Fibroblast of lung (primary cell): Measurements from ENCODE around the gene TP53BP1. TPM values are rescaled to one million over a fixed set of nuclear protein-coding genes. Genes with fewer than 3 reads are reported as not detected.
"Not testable (repeated sequence)": the region's sequence is repeated elsewhere in the genome, so short reads cannot be mapped to it uniquely, and the experiment has no call there.

ENCODE experiments used
- DNase-seq, 2 donors: peaks; one replicate each; pipeline versions ENCODE4 v3.0.0 to v3.0.0-alpha.2; 2010; ENCODE audit warnings: low read depth in 2 of 2
- H2AFZ ChIP-seq: 2 replicates; pipeline ENCODE4 v1.5.1; 2012; ENCODE audit warnings: low read length, control low read depth, inconsistent platforms
- H3K27ac ChIP-seq: 2 replicates; pipeline ENCODE4 v1.5.1; 2011; ENCODE audit warnings: low read length, control low read depth; ENCODE audit not compliant: insufficient read depth
- H3K27me3 ChIP-seq: 2 replicates; pipeline ENCODE4 v1.5.1; 2011; ENCODE audit warnings: mild to moderate bottlenecking, low read length; ENCODE audit not compliant: control insufficient read depth, insufficient read depth
- H3K36me3 ChIP-seq: 2 replicates; pipeline ENCODE4 v1.5.1; 2011; ENCODE audit warnings: low read length; ENCODE audit not compliant: control insufficient read depth, insufficient read depth
- H3K4me1 ChIP-seq: 2 replicates; pipeline ENCODE4 v1.5.1; 2011; ENCODE audit warnings: low read length; ENCODE audit not compliant: control insufficient read depth, insufficient read depth; ENCODE audit errors: extremely low read depth
- H3K4me2 ChIP-seq: 2 replicates; pipeline ENCODE4 v1.5.1; 2011; ENCODE audit warnings: low read length, control low read depth; ENCODE audit not compliant: insufficient read depth; ENCODE audit errors: extremely low read depth
- H3K4me3 ChIP-seq, 4 experiments: fragments of 200-600 bp in 1 of 4; sonication (generic) in 1 of 4; replicated peaks in 1 of 4; 2 replicates each; pipeline ENCODE4 v1.5.1; 2011 to 2016; ENCODE audit warnings: low read length in 4 of 4, low read depth in 3 of 4, mild to moderate bottlenecking in 3 of 4, control low read depth in 2 of 4, inconsistent platforms in 1 of 4, mixed read lengths in 1 of 4; ENCODE audit not compliant: insufficient read depth in 1 of 4; ENCODE audit errors: control extremely low read depth in 1 of 4
- H3K79me2 ChIP-seq: 2 replicates; pipeline ENCODE4 v1.5.1; 2012; ENCODE audit warnings: mild to moderate bottlenecking, low read length, inconsistent platforms; ENCODE audit not compliant: control insufficient read depth, insufficient read depth
- H3K9ac ChIP-seq: 2 replicates; pipeline ENCODE4 v1.5.1; 2011; ENCODE audit warnings: mild to moderate bottlenecking, low read length, control low read depth; ENCODE audit not compliant: insufficient read depth
- H3K9me3 ChIP-seq: 2 replicates; pipeline ENCODE4 v1.5.1; 2012; ENCODE audit warnings: low read depth, low read length; ENCODE audit not compliant: control insufficient read depth, insufficient read depth
- H4K20me1 ChIP-seq: 2 replicates; pipeline ENCODE4 v1.5.1; 2011; ENCODE audit warnings: low read length; ENCODE audit not compliant: control insufficient read depth, insufficient read depth; ENCODE audit errors: extremely low read depth
- CTCF ChIP-seq, 2 donors: IDR thresholded peaks in 1 of 2; conservative IDR thresholded peaks in 1 of 2; 1 replicate in 1 of 2; 2 replicates in 1 of 2; pipeline ENCODE4 v1.5.1; 2011 to 2012; ENCODE audit warnings: low read length in 2 of 2, control low read depth in 1 of 2, inconsistent platforms in 1 of 2, low read depth in 1 of 2, mild to moderate bottlenecking in 1 of 2
- EZH2 ChIP-seq: IDR thresholded peaks from 2 replicates; pipeline ENCODE4 v1.5.1; 2012; ENCODE audit warnings: low read length, control low read depth, mild to moderate bottlenecking; ENCODE audit errors: missing control alignments
- polyA plus RNA-seq, 2 donors: library from polyadenylated mRNA; depleted of rRNA in 1 of 2; stranded (reverse) in 1 of 2; unstranded in 1 of 2; fragments of >200 nt; gene quantifications; 2 replicates each; pipeline ENCODE4 v1.2.1, GENCODE V29; 2011 to 2012; ENCODE audit warnings: missing spikeins in 1 of 2
- total RNA-seq: library from RNA; depleted of rRNA; stranded (reverse); fragments of >200 nt; gene quantifications from 2 replicates; pipeline ENCODE4 v1.2.1, GENCODE V29; 2014

Gene TP53BP1
- total and polyA plus RNA-seq, 2 donors (not counting 1 experiment from before 2014, with no cell fraction given): 38.8 to 132 TPM

GRCh38 chr15:43534897-43535296, 41.9 kb upstream of the TP53BP1 start:
- no peaks in the 10 kb centered on the region for H3K9me3 ChIP-seq
- H3K27ac ChIP-seq: no peak overlapping the region
- no peaks in the 10 kb centered on the region for H4K20me1 ChIP-seq
- DNase-seq: no peak
- TF ChIP-seq EZH2 (no peak), CTCF (conservative IDR thresholded peaks at IDR 0.05 in 1 of 2, IDR thresholded peaks at IDR 0.05 in 1 of 2; ENCODE audit: low read depth in 1 of 2, low read length in 2 of 2) (no peak)
- H3K36me3 ChIP-seq: peaks cover 3% of the 10 kb centered on the region
- H3K4me1 ChIP-seq: no peaks in the 10 kb centered on the region
- no peak overlapping the region for H3K4me2 ChIP-seq
- H3K27me3 ChIP-seq: no peaks in the 10 kb centered on the region
- no peaks in the 10 kb centered on the region for H3K79me2 ChIP-seq
- no peak overlapping the region for H3K4me3 ChIP-seq
- H2AFZ ChIP-seq: no peak overlapping the region
- H3K9ac ChIP-seq: no peak overlapping the region

GRCh38 chr15:43532826-43533225, 39.9 kb upstream of the TP53BP1 start:
- not testable (repeated sequence) for H3K4me2 ChIP-seq, H3K27ac ChIP-seq, H3K4me1 ChIP-seq, H3K27me3 ChIP-seq, DNase-seq, H2AFZ ChIP-seq, H3K79me2 ChIP-seq, H4K20me1 ChIP-seq, H3K9me3 ChIP-seq, H3K4me3 ChIP-seq, H3K36me3 ChIP-seq, H3K9ac ChIP-seq

GRCh38 chr15:43531018-43531670, 38.2 kb upstream of the TP53BP1 start:
- no peak overlapping the region for H3K4me3 ChIP-seq
- H4K20me1 ChIP-seq: no peaks in the 10 kb centered on the region
- peaks cover 12% of the 10 kb centered on the region for H3K36me3 ChIP-seq
- no peaks in the 10 kb centered on the region for H3K27me3 ChIP-seq
- no peak overlapping the region for H3K9ac ChIP-seq
- no peaks in the 10 kb centered on the region for H3K79me2 ChIP-seq
- H3K9me3 ChIP-seq: no peaks in the 10 kb centered on the region
- TF ChIP-seq EZH2 (no peak), CTCF (conservative IDR thresholded peaks at IDR 0.05 in 1 of 2, IDR thresholded peaks at IDR 0.05 in 1 of 2; ENCODE audit: low read depth in 1 of 2, low read length in 2 of 2) (no peak)
- no peak overlapping the region for H3K4me2 ChIP-seq
- H3K4me1 ChIP-seq: no peaks in the 10 kb centered on the region
- H2AFZ ChIP-seq: no peak overlapping the region
- DNase-seq: no peak
- no peak overlapping the region for H3K27ac ChIP-seq
